ENCODE results near the gene ARHGAP15.

ARHGAP15 gene

DNA sequence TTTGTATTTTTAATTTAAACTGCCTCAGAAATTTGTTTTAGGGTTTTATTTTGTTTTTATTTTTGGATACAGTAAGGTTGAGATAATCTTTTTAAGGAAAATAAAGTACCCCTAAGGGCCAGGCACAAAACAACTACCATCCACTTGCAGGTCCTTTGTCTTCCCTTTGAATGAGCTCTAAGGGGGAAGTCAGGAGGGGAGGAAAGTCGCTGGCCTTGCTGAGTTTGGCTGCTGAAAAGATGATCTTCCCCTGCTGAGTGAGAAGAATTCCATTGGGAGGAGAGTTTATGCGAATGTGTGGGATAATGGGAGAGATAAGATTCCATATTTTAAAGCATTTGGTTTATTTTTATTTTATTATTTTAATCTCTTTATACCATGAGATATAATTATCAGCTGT lies 100.7 kb downstream of the ARHGAP15 start:
- DNase-seq, result no peak

DNA sequence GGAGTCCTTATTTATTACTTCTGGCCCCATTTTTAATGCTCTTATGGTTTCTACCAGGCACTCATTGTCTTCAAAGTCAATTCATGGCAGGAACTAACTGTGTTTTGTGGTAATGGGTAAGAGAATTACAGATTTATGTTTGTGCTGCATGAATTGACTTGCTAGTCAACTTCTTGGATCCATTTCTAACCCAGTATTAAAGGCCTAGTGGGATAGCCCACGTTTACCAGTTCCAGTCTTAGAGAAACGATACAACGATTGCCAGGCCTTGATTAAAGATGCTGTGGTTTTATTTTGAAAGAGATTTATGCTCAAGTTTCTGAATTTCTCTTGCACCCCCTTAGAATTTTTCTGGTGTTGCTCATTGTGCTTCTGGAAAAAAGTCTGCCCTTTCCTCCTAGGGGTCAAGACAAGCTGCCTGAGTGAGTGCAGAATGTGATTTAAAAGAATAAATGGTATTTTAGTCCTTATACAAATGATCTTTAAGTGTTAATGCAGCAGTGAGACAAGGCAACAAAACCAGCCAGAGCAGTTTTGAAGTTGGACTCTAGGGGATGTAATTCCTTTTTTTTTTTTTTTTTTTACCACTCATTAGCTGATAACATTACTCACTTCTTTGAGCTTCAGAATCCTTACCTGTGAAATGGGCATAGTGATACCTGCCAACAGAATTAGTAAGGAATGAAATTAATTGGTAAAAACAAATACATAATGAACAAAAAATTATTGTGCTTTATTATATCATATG lies 101.5 kb downstream of the ARHGAP15 start:
- DNase-seq, result no peak

DNA sequence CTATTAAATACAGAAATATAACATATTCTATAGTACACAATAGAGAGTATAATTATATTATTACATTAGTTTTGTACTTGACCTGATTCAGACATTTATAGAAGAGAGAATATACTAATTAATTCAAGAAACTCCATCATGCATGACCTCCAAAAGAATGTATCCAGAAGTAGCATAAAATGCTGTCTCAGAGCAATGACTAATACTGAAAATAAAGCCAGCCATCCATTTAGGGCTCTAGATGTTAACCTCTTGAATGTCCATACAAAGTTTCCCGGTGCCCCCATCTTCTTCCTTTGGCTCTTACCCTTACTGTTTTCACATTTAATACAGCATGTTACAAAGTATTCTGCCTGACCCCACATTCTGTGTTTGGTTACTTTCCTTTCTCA lies 102.0 kb downstream of the ARHGAP15 start:
- no peak for DNase-seq

DNA sequence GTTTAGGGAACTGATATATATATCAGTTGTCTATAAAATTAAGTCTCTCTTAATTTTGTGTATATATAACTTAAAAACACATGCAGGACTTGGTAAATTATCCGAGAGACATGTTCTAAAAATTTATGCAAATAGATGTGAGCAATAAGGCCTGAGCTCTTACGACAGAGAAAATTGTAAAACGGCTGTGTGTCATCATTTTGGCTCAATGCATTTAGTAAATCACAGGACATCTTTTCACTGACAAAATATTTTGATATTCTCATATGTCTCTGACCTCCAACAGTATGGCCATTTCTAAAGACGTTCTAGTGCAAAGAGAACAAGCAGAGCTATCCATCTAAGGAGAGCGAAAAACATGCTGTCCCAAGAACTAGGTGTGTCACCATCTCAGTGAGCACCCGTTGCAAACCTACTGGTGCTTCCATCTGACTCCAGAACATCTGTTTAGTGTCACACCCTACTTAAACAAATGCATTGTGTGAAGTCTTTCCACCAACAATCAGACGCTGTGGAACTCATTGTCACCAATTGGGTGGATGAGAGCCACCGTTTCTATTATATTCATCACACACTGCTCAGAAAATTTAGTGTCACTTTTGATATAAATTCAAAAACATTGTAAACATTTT lies 108.0 kb downstream of the ARHGAP15 start:
- no peak for DNase-seq

DNA sequence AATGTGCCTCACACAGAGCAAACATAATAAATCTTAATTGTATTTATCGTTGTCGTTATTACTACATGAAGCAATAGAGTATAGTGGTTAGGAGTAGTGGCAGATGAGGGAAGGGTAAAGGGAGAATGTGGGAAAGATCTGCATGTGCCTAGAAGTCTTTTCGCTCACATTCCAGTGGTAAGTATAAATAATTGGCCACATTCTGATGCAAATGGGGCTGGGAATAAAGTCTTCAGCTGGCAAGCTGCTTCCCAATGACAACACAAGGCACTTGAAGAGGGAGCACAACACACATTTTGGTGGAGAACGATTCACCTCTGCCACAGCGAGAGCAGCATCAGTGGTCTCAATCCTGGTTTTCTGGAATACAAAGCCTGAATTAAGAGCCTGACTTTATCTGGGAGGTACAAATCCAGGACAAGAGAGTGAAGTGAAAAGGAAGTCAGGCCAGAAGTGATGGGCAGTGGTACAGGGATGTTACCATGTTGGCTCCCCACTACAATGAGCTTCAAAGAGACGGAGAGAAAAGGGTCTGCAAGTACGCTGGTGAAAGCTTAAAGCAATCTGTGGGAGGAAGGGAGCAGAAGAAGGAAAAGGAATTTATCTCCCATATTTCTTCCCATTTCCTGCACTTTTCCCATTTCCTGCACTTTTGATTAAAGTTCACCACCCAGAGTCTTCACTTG lies 112.3 kb downstream of the ARHGAP15 start:
- DNase-seq, result no peak

DNA sequence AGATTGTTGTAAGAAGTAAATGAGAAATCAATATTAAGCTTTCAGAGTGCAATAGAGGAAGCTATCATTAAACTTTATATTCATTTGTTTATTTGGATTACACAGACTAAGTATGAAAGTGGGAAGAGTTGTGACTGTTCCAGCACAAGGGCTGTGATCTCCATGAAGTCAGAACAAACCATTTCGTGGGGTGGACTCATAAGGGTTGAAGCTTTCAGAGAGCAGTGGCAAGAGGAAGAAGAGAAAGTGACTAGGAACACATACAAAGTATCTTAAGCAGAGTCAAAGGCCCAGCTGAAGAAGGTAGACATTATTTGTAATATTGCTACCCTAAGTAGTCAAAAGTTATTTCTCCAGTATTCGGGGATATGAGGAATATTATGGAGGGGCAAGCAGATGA lies 117.0 kb downstream of the ARHGAP15 start:
- no peak for DNase-seq

DNA sequence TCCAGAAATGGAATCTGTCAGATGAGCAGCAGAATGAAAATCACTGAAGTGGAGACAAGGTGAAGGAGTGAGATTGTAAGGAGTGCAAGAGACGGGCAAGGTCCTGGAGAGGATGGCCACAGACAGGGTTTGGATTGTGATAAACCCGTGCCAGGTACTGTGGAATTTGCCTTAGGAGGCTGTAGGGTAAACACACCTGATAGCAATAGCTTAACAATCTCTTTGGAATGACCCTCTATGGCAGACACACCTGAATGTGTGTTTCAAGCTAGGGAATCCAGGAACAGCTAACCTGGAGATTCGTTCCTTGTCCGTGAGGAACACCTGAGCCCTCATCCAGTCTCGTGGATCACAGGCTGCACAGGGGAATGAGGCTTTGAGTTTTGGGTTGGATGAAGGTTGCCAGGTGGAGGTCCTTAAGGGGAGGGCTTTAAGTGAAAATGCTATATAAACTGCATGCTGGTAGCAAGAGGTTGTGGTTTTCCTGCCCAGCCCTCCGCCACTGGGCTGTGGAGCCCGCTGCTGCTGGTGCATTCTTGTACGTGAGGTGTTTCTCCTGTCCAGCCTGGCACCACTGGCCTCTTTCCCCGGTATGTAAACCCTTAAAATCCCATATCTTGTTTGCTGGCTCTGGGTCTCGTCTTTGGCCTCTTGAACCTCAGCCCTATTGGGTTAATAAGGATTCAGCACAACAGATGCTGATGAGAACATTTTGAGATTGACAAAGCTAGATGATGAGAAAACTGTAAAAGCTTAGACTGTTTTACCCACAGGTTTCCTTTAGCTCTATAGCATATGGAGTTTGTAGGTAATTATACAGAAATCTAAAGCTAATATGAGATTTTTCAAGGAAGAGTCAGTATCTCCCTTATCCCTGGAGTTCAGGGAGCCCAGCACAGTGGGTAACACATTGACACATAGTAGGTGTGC lies 117.9 kb downstream of the ARHGAP15 start:
- DNase-seq, result peak; percentile 79

DNA sequence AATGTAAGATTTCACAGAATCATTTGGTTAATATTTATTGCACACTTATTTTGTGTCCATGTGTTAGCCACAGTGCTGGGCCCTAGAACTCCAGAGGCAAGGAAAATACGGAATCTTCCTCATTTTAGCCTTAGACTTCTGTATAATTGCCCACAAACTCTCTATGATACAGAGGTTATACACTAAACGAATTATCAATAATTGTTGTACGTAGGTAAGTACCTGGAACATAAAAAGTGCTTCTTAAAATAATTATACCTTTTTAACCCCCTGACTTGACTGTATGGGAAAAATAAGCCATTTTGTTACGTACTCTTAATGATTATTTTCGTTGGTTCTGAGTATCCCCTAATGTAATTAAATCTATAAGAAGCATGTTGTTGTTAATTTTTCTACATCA lies 119.4 kb downstream of the ARHGAP15 start:
- no peak for DNase-seq

DNA sequence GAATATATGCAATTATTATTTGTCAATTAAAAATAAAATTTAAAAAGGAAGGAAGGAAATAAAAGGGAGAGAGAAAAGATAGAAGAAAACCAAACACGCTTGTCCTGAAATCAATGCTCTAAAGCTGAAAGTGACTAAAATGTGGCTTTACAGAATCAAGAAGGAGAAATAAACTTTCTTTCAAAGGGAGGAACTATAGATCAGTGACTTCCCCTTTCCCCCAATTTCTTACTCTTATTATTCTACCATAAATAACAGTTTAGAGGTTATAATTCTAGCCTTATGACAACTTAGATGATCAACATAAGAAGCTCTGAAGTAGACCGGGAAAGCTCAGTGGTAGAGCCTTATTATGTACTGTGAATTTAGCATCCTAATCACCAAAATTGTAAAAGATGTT lies 122.5 kb downstream of the ARHGAP15 start:
- no peak for DNase-seq

DNA sequence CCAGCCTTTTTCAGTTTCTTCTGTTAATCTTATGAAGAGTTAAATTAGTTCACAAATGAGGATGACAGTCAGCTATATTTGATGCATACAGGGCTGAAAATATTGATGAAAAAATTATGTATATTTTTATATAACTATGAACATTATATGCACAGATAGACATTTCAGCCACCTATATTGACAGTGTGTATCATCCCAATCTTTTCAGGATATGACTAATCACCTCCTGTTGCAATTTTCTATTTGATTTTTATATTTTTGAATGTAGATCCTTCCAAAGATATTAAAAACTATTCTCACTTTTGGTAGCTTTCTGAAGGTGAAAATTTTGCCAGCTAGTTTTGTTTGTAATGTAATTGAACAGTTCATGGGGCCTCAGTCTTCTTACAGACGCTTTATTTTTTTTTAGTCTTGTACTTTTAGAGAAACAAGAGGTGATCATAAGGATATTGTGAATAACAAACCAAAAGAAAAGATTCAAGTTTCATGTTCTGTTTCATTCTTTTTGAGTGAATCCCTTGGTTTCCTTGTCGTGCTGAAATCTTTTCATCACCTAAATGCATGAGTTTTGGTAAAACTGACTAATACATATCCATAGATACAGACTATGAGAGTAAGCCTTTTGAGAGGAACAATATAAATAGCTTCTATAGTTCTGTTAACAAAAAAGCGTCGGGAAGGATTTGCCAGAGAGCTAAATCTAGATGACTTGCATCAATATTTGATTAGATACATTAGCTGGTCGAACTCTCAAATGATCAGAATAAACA lies 123.1 kb downstream of the ARHGAP15 start:
- DNase-seq, result no peak

DNA sequence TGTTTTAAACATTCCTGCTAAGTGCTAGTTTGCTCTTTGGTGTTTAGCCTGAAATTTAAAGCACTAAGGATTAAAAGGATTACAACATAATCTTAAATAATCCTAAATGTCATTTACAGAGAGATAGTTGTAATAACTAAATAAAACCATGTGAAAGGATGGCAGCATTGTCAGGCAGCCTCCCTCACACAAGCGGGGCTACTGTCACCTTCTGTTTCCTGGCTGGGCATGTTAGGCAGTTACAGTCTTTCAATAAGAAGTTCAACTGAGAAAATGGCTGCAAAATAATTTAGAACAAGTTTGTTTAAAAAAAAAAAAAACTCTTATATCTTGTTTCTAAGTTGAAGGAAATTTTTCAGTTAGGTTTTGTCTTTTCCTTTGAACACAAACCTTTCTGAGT lies 124.9 kb downstream of the ARHGAP15 start:
- peak; percentile 73 for DNase-seq

DNA sequence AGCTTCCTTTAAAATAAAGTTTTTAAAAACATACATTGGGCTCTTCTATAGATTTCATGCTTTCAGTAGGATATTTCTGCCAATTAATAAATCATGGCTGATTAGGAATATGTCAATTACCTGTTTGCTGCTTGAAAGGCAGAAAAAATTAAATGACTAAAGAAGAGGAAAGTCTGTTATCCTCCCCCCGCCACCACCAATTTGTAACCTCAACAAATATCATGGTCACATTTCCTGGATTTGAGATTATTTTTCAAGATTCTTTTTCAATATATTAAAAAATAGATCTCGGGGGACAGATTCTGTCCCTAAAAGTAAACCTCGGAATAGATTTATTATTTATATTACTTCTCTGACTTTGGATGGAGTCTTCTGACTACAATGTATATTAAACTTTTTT lies 125.9 kb downstream of the ARHGAP15 start:
- no peak for DNase-seq

DNA sequence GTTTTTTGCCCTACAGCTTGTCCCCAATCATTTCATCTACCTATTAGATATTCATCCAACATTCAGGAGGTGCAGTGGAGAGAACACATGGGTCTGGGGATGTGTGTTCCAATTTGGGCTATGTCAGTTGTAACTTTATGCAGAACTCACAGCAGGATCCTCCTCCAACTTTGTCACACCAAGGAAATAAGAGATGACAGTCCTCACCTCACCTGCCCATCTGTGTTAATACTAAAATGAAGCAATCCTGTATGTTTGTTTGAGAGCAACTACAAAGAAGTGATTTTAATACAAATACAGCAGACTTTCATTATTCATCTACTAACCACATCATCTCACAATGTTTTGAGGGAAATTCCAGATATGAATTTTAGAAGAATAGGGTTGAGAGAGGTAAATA lies 126.7 kb downstream of the ARHGAP15 start:
- no peak for DNase-seq

DNA sequence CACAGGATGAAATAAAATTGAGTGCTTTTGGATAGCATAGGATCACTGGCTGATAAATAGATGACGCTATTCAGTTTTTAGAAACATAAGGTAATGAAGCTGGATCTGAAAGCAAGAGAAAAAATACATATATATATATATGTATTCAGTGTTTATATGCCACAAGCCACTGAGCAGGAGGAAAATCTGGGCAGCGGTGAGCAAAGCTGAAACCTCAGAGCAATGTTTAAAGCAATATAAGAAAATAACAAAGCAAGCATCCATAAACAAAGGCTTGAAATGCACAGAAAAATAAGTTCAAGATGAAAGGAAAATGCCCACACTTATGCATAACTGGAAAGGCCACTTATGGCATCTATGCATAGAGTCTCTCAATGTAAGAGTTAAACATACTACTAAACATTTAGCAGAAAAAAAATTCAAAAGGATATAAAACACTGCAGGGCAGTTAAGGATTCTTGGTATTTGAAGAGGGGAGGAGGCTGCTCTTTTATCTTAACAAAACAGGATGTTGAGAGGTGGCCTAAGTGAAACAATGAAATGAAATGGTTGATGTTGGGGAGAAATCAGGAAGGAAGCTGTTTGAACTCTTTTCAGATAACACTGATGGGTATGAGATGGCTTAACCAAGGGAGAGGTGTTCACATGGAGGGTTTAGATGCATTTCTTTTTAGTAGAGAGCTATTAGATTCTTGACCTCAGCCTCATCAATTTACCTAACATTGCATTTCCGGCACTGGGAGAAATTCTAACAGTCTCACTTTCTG lies 129.1 kb downstream of the ARHGAP15 start:
- no peak for DNase-seq

DNA sequence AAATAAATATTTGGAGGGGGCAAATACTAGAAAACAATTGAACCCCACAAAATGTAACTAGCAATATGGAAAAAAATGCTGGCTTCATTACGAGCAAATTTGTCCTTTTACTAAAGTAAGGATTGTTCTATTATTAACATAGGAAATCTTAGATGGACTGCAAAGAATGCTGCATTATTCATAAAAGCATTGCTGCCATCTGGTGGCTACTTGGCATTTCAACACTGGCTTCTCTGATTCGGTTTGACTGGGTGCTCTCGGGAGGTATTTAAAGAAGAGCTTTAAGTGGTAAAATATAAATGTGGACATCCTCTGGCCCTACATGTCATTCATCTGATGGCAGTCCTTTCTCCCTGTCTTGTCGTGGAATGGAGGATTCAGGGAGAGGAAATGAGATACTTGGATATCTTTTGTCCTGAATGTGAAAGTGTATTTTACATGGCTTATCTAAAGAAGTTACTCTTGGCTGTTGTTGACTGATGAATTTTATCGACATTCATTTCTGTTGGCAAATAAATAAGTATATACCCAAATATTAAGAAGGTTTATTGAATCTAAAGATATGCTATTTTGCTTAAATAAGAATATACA lies 130.2 kb downstream of the ARHGAP15 start:
- peak; percentile 86 for DNase-seq

DNA sequence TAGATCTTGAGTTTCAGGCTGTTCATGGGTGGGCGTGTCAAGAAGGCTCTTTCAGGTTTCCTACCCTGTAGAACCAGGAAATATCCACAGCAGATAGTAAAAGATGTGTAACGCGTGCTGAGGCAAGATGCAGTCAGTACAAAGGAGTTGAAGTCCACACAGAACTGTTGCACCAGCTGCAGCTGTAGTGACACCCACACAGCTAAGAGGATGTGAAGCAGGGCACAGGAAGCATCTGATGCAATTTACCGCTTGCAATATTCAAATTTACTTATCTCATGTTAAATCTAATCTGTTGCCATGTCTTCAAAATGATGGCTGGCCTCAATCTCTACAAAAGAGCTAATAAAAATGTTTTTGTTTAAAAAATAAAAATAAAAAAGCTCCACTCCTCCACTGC lies 132.8 kb downstream of the ARHGAP15 start:
- peak; percentile 81 for DNase-seq

DNA sequence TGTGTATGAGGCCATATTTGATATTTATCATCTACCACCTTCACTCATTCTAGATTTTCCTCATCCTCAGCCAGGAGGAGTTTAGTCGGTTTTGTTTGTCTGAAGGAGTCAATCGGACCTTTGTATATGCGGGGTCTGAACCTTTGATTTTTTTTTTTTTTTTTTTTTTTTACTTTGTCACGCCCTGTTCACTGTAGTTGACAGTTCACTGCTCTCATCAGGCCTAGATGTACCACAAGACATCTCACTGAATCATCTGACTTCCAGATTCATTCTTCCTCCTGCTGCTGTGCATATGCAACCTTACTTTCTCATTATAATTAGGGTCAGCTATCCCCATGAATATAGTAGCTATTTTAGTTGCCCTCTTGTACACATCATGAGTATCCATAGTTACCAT lies 133.2 kb downstream of the ARHGAP15 start:
- DNase-seq, result no peak

DNA sequence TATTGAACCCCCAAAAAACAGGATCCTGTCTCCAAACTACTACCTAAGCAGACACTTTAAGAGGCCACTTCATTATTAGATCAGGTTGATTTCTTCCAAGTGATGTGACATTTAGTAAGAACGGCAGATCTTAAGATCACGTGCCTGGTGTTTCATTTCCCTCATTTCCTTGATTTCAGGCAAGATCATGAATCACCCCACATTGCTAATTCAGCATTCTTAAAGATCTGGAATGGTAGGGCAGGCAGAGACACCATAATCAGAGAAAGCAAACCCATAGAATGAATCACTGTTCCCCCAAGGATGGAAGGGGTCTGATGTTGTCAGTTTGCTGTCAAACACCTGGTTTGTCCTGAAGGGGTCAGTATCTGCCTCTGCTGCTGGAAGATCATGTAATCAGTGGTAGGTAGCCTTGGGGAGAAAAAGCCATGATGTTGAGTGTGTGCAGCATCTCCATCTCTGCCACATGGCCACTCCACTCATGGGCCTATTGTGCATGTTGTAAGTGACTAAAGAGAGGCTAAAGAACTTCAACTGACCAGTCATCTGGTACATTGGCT lies 133.9 kb downstream of the ARHGAP15 start:
- no peak for DNase-seq

DNA sequence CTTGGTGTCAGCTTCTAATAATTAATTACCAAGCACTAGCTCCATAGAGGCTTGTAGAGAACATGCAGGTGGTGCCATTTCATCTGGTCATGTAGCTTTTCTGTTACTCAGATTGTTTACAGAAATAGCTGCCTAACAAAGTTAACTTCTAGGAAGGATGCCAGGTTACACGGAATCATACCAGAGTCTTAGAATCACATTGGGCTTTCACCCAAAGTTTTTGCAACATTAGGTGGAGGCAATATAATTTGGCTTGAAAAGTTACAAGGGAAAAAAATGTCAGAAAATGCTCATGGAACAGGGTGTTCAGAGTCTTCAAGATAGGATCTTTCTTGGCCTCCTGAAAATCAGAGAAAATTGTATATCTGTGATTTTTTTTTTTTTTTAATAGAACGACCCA lies 135.6 kb downstream of the ARHGAP15 start:
- no peak for DNase-seq

DNA sequence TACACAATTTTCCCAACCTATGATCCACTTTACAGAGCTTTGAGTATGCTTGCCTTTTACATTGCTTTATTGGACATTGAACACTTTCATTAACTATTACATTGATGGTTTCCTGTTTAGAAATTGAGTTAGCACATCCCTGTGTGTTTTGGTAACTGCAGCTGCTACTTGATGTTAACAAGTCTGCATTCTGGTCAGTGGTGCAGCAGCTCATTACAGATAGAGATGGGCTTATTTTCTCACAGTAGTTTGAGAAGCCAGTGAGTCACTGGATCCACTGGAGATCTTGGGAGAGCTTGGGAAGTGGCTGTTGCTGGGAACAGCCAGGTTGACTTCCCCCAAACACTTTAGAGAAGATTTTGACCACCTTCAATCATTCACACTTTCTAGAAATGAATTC lies 150.5 kb downstream of the ARHGAP15 start:
- DNase-seq, result no peak
